Activated T-helper 1 cell treated with anti-CD3 and anti-CD28 coated beads, Interleukin-2, amount 50 U/mL, for 16 hours (primary cell): ENCODE data around the gene IFITM10.
"Not testable (repeated sequence)": the region's sequence is repeated elsewhere in the genome, so short reads cannot be mapped to it uniquely, and the experiment has no call there.

Source experiments
- DNase-seq, 2 donors: peaks; one replicate each; pipeline ENCODE4 v3.0.0-alpha.2; 2020; ENCODE audit warnings: low read depth in 1 of 2, low spot score in 1 of 2

IFITM10 gene

GRCh38 chr11:1692708-1693326 is 57.6 kb downstream of the IFITM10 start:
- DNase-seq, result no peak

GRCh38 chr11:1691878-1692707 is 58.3 kb downstream of the IFITM10 start:
- DNase-seq, result no peak

- no peak for DNase-seq
Observed at GRCh38 chr11:1691026-1691877, 59.1 kb downstream of the IFITM10 start.

DNA sequence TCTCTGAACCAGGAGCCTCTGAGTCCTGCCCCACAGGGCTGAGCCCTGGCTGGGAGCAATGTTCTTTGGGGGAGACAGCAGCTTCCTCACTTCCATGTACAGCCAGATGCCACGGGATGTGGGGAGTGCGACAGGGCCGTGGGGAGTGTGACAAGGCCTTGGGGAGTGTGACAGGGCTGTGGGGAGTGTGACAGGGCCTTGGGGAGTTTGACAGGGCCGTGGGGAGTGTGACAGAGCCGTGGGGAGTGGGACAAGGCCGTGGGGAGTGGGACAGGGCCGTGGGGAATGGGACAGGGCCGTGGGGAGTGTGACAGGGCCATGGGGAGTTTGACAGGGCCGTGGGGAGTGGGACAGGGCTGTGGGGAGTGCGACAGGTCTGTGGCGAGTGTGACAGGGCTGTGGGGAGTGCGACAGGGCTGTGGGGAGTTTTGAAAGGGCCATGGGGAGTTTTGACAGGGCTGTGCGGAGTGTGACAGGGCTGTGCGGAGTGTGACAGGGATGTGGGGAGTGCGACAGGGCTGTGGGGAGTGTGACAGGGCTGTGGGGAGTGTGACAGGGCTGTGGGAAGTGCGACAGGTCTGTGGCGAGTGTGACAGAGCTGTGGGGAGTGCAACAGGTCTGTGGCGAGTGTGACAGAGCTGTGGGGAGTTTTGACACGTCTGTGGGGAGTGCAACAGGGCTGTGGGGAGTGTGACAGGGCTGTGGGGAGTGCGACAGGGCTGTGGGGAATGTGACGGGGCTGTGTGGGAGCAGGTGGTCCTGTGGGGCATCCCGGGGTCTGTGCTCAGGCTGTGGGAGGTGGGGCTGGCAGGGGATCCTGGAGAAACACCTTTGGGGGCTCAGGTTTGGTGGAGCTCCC is 60.0 kb downstream of the IFITM10 start:
- no peak for DNase-seq

GRCh38 chr11:1689250-1690166 is 60.9 kb downstream of the IFITM10 start:
- DNase-seq, result not testable (repeated sequence)

DNA sequence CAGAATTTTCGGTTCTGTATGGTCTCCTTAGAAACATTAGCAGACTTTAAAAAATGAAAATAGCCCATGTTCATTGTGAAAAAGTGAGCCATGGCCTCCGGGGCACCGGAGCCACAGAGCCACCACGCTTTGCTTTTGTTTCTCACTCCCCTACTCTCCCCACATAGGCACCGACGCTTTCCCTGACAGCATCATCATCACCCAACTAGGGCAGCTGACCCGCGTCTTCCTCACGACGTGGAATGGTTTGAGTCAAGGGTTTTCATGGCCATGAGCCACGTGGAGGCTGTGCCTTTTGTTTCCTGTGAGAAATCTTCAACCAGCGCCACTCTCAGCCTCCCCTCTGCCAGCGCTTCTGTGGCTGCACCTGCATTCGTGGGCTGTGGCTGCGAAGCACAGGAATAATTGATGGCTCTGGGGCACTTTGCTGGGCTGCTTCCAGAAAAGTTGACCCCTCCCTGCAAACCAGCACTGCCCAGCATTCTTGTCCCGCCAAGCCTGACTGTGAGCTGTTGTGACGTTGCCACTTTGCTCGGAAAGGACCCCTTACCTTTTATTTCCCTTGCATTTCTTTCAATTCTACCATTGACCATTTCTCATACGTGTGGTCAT is 62.0 kb downstream of the IFITM10 start:
- not testable (repeated sequence) for DNase-seq

GRCh38 chr11:1686220-1686619 is 64.2 kb downstream of the IFITM10 start:
- DNase-seq, result not testable (repeated sequence)

DNA sequence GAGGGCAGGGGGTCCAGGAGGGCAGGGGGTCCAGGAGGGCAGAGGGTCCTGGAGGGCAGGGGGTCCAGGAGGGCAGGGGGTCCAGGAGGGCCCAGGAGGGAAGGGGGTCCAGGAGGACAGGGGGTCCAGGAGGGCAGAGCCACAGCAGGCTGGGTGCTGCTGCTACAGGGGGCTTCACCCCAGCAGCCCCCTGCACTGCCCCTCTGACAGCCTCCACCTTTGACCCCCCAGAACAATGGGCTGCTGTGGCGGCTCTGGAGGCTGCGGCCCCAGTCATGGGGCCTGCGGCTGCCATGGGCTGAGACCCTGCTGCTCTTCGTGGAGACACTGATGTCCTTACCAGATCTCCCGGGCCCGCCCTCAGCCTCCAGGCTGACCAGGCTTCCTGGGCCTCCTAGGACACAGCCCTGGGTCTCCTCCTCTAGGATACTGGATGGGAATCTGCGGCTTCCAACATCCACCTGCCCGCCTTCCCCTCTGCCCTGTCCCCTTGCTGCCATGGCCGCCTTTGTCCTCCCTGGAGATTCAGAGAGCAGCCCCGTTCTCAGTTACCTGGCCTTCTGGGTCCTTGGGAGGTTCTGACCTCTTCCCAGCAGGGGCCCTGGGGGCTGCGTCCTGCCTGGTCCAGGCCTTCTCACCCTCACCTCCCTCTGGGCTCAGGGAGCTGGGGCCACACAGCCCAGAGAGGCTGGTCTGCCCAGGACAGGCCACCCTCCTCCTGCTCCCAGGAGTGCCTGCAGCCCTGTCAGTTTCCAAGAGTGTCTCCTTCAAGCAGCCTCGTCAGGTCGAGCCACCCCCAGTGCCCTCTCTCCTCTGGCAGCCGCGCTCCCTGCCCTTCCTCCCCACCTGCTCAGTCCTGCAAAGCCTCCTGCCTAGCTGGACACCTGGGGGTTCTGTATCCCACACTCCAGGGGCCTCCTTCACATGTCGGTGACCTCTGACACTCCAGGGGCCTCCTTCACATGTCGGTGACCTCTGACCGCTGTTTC is 65.2 kb downstream of the IFITM10 start:
- DNase-seq, result not testable (repeated sequence)

GRCh38 chr11:1683904-1684572 is 66.4 kb downstream of the IFITM10 start:
- not testable (repeated sequence) for DNase-seq

- DNase-seq, result not testable (repeated sequence)
Observed at GRCh38 chr11:1683216-1683615, 67.2 kb downstream of the IFITM10 start.
